IMR-90 (cell line): ENCODE data around the gene CUEDC2. TPM values are rescaled to one million over a fixed set of nuclear protein-coding genes. Genes with fewer than 3 reads are reported as not detected.

ENCODE experiments used
- ATAC-seq: fragments of 200-7000 bp; cut with Tn5 transposase; 2 replicates; pipeline ENCODE4 v1.9.1; 2020; ENCODE audit warnings: low read depth, mild to moderate bottlenecking, moderate library complexity
- BruUV-seq: library from RNA; stranded (reverse); fragments of 400-500 nt; replicated peaks from 2 replicates; lab custom pipeline; 2021; lab: Mats Ljungman, UMichigan
- CTCF ChIA-PET: fragments of 300-600 bp; formaldehyde crosslinking; extraction: SDS; loops from one replicate; lab custom pipeline; 2021; ENCODE audit warnings: antibody characterized with exemption; lab: Yijun Ruan, JAX
- POLR2A ChIA-PET: fragments of 300-600 bp; sonication (Branson Sonifier 250); formaldehyde crosslinking; loops from one replicate; lab custom pipeline; 2022; ENCODE audit warnings: antibody characterized with exemption; ENCODE audit not compliant: unreplicated experiment; lab: Charles Lee
- DNase-seq: peaks from one replicate; pipeline ENCODE4 v3.0.0; 2013
- H2AFZ ChIP-seq: replicated peaks from 2 replicates; pipeline ENCODE3; 2013; ENCODE audit warnings: low read length, mild to moderate bottlenecking; ENCODE audit not compliant: poor library complexity
- H2AK5ac ChIP-seq: 2 replicates; pipeline ENCODE4 v1.6.1; 2013; ENCODE audit warnings: low read depth, low read length, inconsistent platforms
- H2AK9ac ChIP-seq: replicated peaks from 2 replicates; pipeline ENCODE3; 2013; ENCODE audit warnings: mild to moderate bottlenecking, low read depth, low read length, moderate library complexity; ENCODE audit not compliant: poor library complexity
- H2BK120ac ChIP-seq: 2 replicates; pipeline ENCODE4 v1.6.1; 2013; ENCODE audit warnings: low read depth, low read length, inconsistent platforms
- H2BK15ac ChIP-seq: 3 replicates; pipeline ENCODE4 v1.6.1; 2013; ENCODE audit warnings: low read depth, low read length, inconsistent platforms
- H2BK20ac ChIP-seq: 2 replicates; pipeline ENCODE4 v1.6.1; 2013; ENCODE audit warnings: low read depth, mild to moderate bottlenecking, inconsistent platforms, low read length, moderate library complexity
- H2BK5ac ChIP-seq: 2 replicates; pipeline ENCODE4 v1.6.1; 2013; ENCODE audit warnings: mild to moderate bottlenecking, low read depth, low read length, inconsistent platforms; ENCODE audit not compliant: poor library complexity, severe bottlenecking
- H3K14ac ChIP-seq: replicated peaks from 2 replicates; pipeline ENCODE4 v1.6.1; 2013; ENCODE audit warnings: low read depth, low read length, inconsistent platforms
- H3K18ac ChIP-seq: 2 replicates; pipeline ENCODE4 v1.6.1; 2013; ENCODE audit warnings: low read depth, low read length, control low read depth
- H3K23ac ChIP-seq: 2 replicates; pipeline ENCODE4 v1.6.1; 2013; ENCODE audit warnings: low read depth, low read length, inconsistent platforms
- H3K27ac ChIP-seq: 2 replicates; pipeline ENCODE4 v1.5.1; 2013; ENCODE audit warnings: mild to moderate bottlenecking, control low read depth, low read length; ENCODE audit not compliant: insufficient read depth
- H3K27me3 ChIP-seq: 2 replicates; pipeline ENCODE4 v1.6.1; 2013; ENCODE audit warnings: low read length; ENCODE audit not compliant: control insufficient read depth, insufficient read depth
- H3K36me3 ChIP-seq: 2 replicates; pipeline ENCODE4 v1.6.1; 2013; ENCODE audit warnings: low read length, mixed read lengths; ENCODE audit not compliant: control insufficient read depth, insufficient read depth
- H3K4ac ChIP-seq: 2 replicates; pipeline ENCODE4 v1.6.1; 2013; ENCODE audit warnings: low read depth, low read length, inconsistent platforms
- H3K4me1 ChIP-seq: 2 replicates; pipeline ENCODE4 v1.6.1; 2013; ENCODE audit warnings: low read length, mixed read lengths; ENCODE audit not compliant: control insufficient read depth, insufficient read depth
- H3K4me2 ChIP-seq: 2 replicates; pipeline ENCODE4 v1.6.1; 2013; ENCODE audit warnings: low read depth, mild to moderate bottlenecking, control low read depth, low read length, moderate library complexity
- H3K4me3 ChIP-seq: 2 replicates; pipeline ENCODE4 v1.5.1; 2013; ENCODE audit warnings: low read depth, mild to moderate bottlenecking, control low read depth, low read length, moderate library complexity; ENCODE audit not compliant: insufficient read depth
- H3K56ac ChIP-seq: 2 replicates; pipeline ENCODE4 v1.6.1; 2013; ENCODE audit warnings: low read length, inconsistent platforms; ENCODE audit not compliant: insufficient read depth; ENCODE audit errors: extremely low read depth
- H3K79me1 ChIP-seq, 2 experiments: 2 replicates each; pipeline ENCODE4 v1.6.1; 2013; ENCODE audit warnings: low read length in 2 of 2, inconsistent platforms in 1 of 2, low read depth in 1 of 2
- H3K9ac ChIP-seq: 2 replicates; pipeline ENCODE4 v1.6.1; 2013; ENCODE audit warnings: low read depth, low read length, control low read depth
- H3K9me1 ChIP-seq: 2 replicates; pipeline ENCODE4 v1.6.1; 2013; ENCODE audit warnings: low read length, inconsistent platforms; ENCODE audit not compliant: insufficient read depth
- H3K9me3 ChIP-seq: 2 replicates; pipeline ENCODE4 v1.6.1; 2013; ENCODE audit warnings: low read length; ENCODE audit not compliant: control insufficient read depth, insufficient read depth
- H4K20me1 ChIP-seq: 2 replicates; pipeline ENCODE4 v1.6.1; 2013; ENCODE audit warnings: low read length, inconsistent platforms; ENCODE audit not compliant: insufficient read depth
- H4K5ac ChIP-seq: 2 replicates; pipeline ENCODE4 v1.6.1; 2013; ENCODE audit warnings: mild to moderate bottlenecking, low read depth, low read length, control low read depth
- H4K8ac ChIP-seq, 2 experiments: 2 replicates each; pipeline ENCODE4 v1.6.1; 2013; ENCODE audit warnings: low read depth in 2 of 2, low read length in 2 of 2, control low read depth in 1 of 2, inconsistent platforms in 1 of 2
- H4K91ac ChIP-seq: 2 replicates; pipeline ENCODE4 v1.6.1; 2013; ENCODE audit warnings: low read depth, low read length, inconsistent platforms; ENCODE audit not compliant: insufficient read depth
- CHD1 ChIP-seq: IDR thresholded peaks from 2 replicates; pipeline ENCODE4 v1.6.1; 2012; ENCODE audit warnings: low read depth, low read length, improper control_type of control experiment
- RAD21 ChIP-seq: IDR thresholded peaks from 2 replicates; pipeline ENCODE4 v1.6.1; 2012; ENCODE audit warnings: low read length, improper control_type of control experiment
- RFX5 ChIP-seq: IDR thresholded peaks from 2 replicates; pipeline ENCODE4 v1.8.0; 2012; ENCODE audit warnings: low read depth, mild to moderate bottlenecking, low read length, moderate library complexity
- SMC3 ChIP-seq: fragments of 150-350 bp; IDR thresholded peaks from 2 replicates; pipeline ENCODE4 v1.6.1; 2016; ENCODE audit warnings: low read depth, mild to moderate bottlenecking, antibody characterized with exemption, low read length, moderate library complexity
- dilution Hi-C: fragments of 300-500 bp; cut with HindIII; formaldehyde crosslinking; loops from one replicate; pipeline ENCODE4 v1.14.3; 2018; ENCODE audit warnings: low sequenced_read_pairs; ENCODE audit not compliant: unreplicated experiment
- in situ Hi-C: fragments of 300-500 bp; cut with MboI; formaldehyde crosslinking; loops from 3 replicates; pipeline ENCODE4 v1.14.3; 2019; ENCODE audit warnings: low sequenced_read_pairs, inconsistent platforms, mixed read lengths
- intact Hi-C: fragments of 100-400 bp; cut with micrococcal nuclease; formaldehyde crosslinking; loops from 2 replicates; pipeline ENCODE4 v1.10.0; 2022
- polyA plus RNA-seq, 3 experiments: library from polyadenylated mRNA; depleted of rRNA; stranded (reverse); fragments of >200 nt; gene quantifications; 2 replicates each; pipeline ENCODE4 v1.2.3, GENCODE V29; 2012; ENCODE audit warnings: low replicate concordance in 1 of 3
- total RNA-seq: library from RNA; depleted of rRNA; stranded (reverse); fragments of >200 nt; gene quantifications from 2 replicates; pipeline ENCODE4 v1.2.3, GENCODE V29; 2012
- TF ChIP-seq, protein P1 (sequence below): fragments of 150-350 bp; IDR thresholded peaks from 2 replicates; pipeline ENCODE4 v1.6.1; 2017; ENCODE audit warnings: mild to moderate bottlenecking, antibody characterized with exemption, low read length, low read depth

Gene CUEDC2
- total and polyA plus RNA-seq, 2 of the 4 experiments (the other 2 are of a cell fraction): 55.7 to 84.9 TPM

DNA sequence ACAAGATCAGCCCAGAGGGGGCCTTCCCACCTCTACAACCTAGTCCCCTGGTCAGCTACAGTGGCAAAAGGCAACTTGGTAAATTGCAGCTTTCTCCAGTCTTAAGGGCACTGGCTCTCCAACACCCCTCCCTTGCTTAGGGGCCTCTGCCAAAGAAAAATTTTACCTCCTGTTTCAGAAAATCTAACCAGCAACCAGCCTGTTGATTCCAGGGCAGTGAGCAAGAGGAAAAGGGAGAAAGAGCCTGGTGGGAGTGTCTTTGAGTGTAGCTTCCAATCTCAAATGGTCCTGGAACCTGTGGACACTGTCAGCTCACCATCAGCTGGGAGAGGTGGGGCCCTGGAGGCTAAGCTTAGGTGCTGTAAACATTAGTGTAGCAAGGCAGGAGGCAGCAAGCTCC is 47.3 kb upstream of the CUEDC2 start:
- ATAC-seq: no peak
- H3K56ac ChIP-seq: no peak overlapping the region
- BruUV-seq: no TSS peak
- H2BK120ac ChIP-seq: no peak overlapping the region
- no peak overlapping the region for H3K14ac ChIP-seq
- H3K27me3 ChIP-seq: no peaks in the 10 kb centered on the region
- no peak overlapping the region for H4K8ac ChIP-seq
- H3K36me3 ChIP-seq: peaks cover 42% of the 10 kb centered on the region
- no peak overlapping the region for H3K4ac ChIP-seq
- DNase-seq: no peak
- H4K5ac ChIP-seq: no peak overlapping the region
- no peaks in the 10 kb centered on the region; a peak in 2 of 4 replicates for H3K79me1 ChIP-seq
- ChIA-PET CTCF (interaction anchor here (0.8 to 0.9 kb wide), 2 partner anchors 85 to 104 kb away, joined by 3 read pairs; no protein-coding TSS in a partner anchor), POLR2A (no interaction called here)
- H2AK9ac ChIP-seq: no peak overlapping the region
- no peak overlapping the region for H3K27ac ChIP-seq
- H2AFZ ChIP-seq: no peak overlapping the region
- TF ChIP-seq CHD1 (no peak), SMC3 (no peak), RFX5 (no peak), RAD21 (no peak)
- TF ChIP-seq, protein P1, sequence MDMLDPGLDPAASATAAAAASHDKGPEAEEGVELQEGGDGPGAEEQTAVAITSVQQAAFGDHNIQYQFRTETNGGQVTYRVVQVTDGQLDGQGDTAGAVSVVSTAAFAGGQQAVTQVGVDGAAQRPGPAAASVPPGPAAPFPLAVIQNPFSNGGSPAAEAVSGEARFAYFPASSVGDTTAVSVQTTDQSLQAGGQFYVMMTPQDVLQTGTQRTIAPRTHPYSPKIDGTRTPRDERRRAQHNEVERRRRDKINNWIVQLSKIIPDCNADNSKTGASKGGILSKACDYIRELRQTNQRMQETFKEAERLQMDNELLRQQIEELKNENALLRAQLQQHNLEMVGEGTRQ: no peak
- H2AK5ac ChIP-seq: no peak overlapping the region
- no peak overlapping the region for H3K4me3 ChIP-seq
- intact Hi-C loops: loop anchor here (1.0 to 2.0 kb wide), 4 partner anchors 58 to 311 kb away; no protein-coding TSS in a partner anchor
- peaks cover 6% of the 10 kb centered on the region; the same call in 1 of the 2 replicates for H4K20me1 ChIP-seq
- dilution Hi-C loops: no loop called here
- H3K9ac ChIP-seq: no peak overlapping the region
- H2BK15ac ChIP-seq: no peak overlapping the region
- no peak overlapping the region for H3K23ac ChIP-seq
- H3K4me2 ChIP-seq: no peak overlapping the region
- in situ Hi-C loops: loop anchor here (5.0 to 10.0 kb wide), 2 partner anchors 87 to 255 kb away; partner anchors contain the start of gene ELOVL3
- no peak overlapping the region for H4K91ac ChIP-seq
- H3K4me1 ChIP-seq: no peaks in the 10 kb centered on the region
- H3K9me3 ChIP-seq: no peaks in the 10 kb centered on the region
- H3K18ac ChIP-seq: no peak overlapping the region
- H2BK5ac ChIP-seq: no peak overlapping the region
- H2BK20ac ChIP-seq: no peak overlapping the region
- H3K9me1 ChIP-seq: no peaks in the 10 kb centered on the region
